ENCODE measurements around the gene GEMIN4.
"Not testable (repeated sequence)": the region's sequence is repeated elsewhere in the genome, so short reads cannot be mapped to it uniquely, and the experiment has no call there.

Gene GEMIN4

DNA sequence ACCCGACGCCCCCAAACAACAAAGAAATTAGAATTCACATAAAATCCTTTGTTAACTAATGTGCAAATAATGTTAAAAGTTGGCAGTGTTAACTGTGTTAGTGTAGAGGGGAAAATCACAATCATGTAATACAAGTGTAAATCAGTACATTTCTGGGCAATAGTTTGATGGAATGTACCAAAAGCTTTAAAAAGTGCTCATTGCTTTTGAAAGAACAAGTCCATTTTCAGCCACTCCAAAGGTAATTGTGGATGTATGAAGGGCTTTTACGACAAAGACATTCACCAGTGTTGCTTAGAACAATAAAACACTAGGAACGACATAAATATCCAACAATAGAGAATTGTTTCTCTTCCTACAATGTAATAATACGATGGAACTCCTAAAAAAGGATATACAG is 21.0 kb upstream of the GEMIN4 start:
- Histone ChIP-seq H3K27me3 (ENCODE audit: low read depth, low read length) (no peaks in the 10 kb centered on the region), H3K9ac (ENCODE audit: low read length) (no peak overlapping the region), H3K36me3 (replicated peaks; ENCODE audit: low read depth, low read length) (peaks cover 35% of the 10 kb centered on the region), H3K79me2 (ENCODE audit: low read length) (no peaks in the 10 kb centered on the region), H3K4me1 (ENCODE audit: low read length) (no peaks in the 10 kb centered on the region), H3K4me3 (ENCODE audit: low read length) (no peak overlapping the region), H2AFZ (ENCODE audit: low read depth, low read length) (no peak overlapping the region), H3K4me2 (ENCODE audit: low read length) (no peak overlapping the region), H4K20me1 (ENCODE audit: insufficient read depth, low read length) (no peaks in the 10 kb centered on the region), H3K27ac (ENCODE audit: low read length) (no peak overlapping the region), H3K9me3 (ENCODE audit: insufficient read depth, low read length) (no peaks in the 10 kb centered on the region)
- TF ChIP-seq EZH2phosphoT487 (IDR thresholded peaks at IDR 0.05; ENCODE audit: low read depth) (no peak), CTCF (IDR thresholded peaks at IDR 0.05; ENCODE audit: low read depth, low read length) (no peak)

- no peaks in the 10 kb centered on the region for H3K4me1 ChIP-seq (ENCODE audit: low read length)
- no peak overlapping the region for H2AFZ ChIP-seq (ENCODE audit: low read depth, low read length)
- H3K4me2 ChIP-seq (ENCODE audit: low read length) = no peak overlapping the region
- no peaks in the 10 kb centered on the region for H3K9me3 ChIP-seq (ENCODE audit: insufficient read depth, low read length)
- no peaks in the 10 kb centered on the region for H3K27me3 ChIP-seq (ENCODE audit: low read depth, low read length)
- no peak overlapping the region for H3K9ac ChIP-seq (ENCODE audit: low read length)
- H3K4me3 ChIP-seq (ENCODE audit: low read length) = no peak overlapping the region
- H4K20me1 ChIP-seq (ENCODE audit: insufficient read depth, low read length) = no peaks in the 10 kb centered on the region
- no peaks in the 10 kb centered on the region for H3K79me2 ChIP-seq (ENCODE audit: low read length)
- no peak overlapping the region for H3K27ac ChIP-seq (ENCODE audit: low read length)
- TF ChIP-seq EZH2phosphoT487 (IDR thresholded peaks at IDR 0.05; ENCODE audit: low read depth) = no peak
- no peak for TF ChIP-seq CTCF (IDR thresholded peaks at IDR 0.05; ENCODE audit: low read depth, low read length)
- peaks cover 21% of the 10 kb centered on the region for H3K36me3 ChIP-seq (replicated peaks; ENCODE audit: low read depth, low read length)
These were observed 15.0 kb upstream of the GEMIN4 start for GRCh38 chr17:767076-767475.

- Histone ChIP-seq H3K27me3 (ENCODE audit: low read depth, low read length) (no peaks in the 10 kb centered on the region), H3K79me2 (ENCODE audit: low read length) (no peaks in the 10 kb centered on the region), H3K4me3 (ENCODE audit: low read length) (no peak overlapping the region), H3K36me3 (replicated peaks; ENCODE audit: low read depth, low read length) (peaks cover 5% of the 10 kb centered on the region), H2AFZ (ENCODE audit: low read depth, low read length) (no peak overlapping the region), H3K9me3 (ENCODE audit: insufficient read depth, low read length) (no peaks in the 10 kb centered on the region), H3K4me2 (ENCODE audit: low read length) (no peak overlapping the region), H4K20me1 (ENCODE audit: insufficient read depth, low read length) (no peaks in the 10 kb centered on the region), H3K27ac (ENCODE audit: low read length) (no peak overlapping the region), H3K4me1 (ENCODE audit: low read length) (no peaks in the 10 kb centered on the region), H3K9ac (ENCODE audit: low read length) (no peak overlapping the region)
- TF ChIP-seq EZH2phosphoT487 (IDR thresholded peaks at IDR 0.05; ENCODE audit: low read depth) (no peak), CTCF (IDR thresholded peaks at IDR 0.05; ENCODE audit: low read depth, low read length) (no peak)
These were observed 8.3 kb upstream of the GEMIN4 start for GRCh38 chr17:760371-760770.

GRCh38 chr17:759964-760363 is 7.9 kb upstream of the GEMIN4 start:
- Histone ChIP-seq H2AFZ (ENCODE audit: low read depth, low read length) (no peak overlapping the region), H3K36me3 (replicated peaks; ENCODE audit: low read depth, low read length) (peaks cover 5% of the 10 kb centered on the region), H4K20me1 (ENCODE audit: insufficient read depth, low read length) (no peaks in the 10 kb centered on the region), H3K4me2 (ENCODE audit: low read length) (no peak overlapping the region), H3K27ac (ENCODE audit: low read length) (no peak overlapping the region), H3K9me3 (ENCODE audit: insufficient read depth, low read length) (no peaks in the 10 kb centered on the region), H3K27me3 (ENCODE audit: low read depth, low read length) (no peaks in the 10 kb centered on the region), H3K9ac (ENCODE audit: low read length) (no peak overlapping the region), H3K79me2 (ENCODE audit: low read length) (no peaks in the 10 kb centered on the region), H3K4me1 (ENCODE audit: low read length) (no peaks in the 10 kb centered on the region), H3K4me3 (ENCODE audit: low read length) (no peak overlapping the region)
- TF ChIP-seq CTCF (IDR thresholded peaks at IDR 0.05; ENCODE audit: low read depth, low read length) = no peak
- no peak for TF ChIP-seq EZH2phosphoT487 (IDR thresholded peaks at IDR 0.05; ENCODE audit: low read depth)

DNA sequence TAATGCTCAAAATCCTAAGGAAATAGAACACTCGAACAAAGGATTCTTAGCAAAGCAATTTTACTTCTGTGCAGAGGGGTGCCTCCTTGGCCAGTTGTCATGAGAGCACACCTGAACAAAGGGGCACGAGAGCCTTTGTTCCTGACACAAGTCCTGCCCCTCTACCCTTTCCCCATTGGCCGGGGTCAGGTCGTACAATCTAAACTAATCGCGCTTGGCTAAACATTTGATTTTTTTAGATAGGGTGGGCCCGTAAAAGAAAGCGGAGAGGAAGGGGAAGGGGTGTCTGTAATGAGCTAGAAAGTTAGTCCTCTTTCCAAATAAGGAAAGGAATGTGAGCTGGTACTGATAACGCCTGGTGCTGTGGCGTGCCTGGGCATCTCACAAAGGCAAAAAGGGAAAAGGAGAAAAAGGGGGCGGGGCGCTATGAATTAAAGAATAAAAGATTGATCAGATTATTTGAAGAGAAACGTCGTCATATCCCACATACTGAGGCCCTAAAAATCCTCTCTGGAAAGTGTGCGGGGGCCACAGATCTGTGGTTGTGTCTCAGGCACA is 4.0 kb upstream of the GEMIN4 start:
- H3K9ac ChIP-seq (ENCODE audit: low read length); H3K27me3 ChIP-seq (ENCODE audit: low read depth, low read length); H3K4me3 ChIP-seq (ENCODE audit: low read length); H2AFZ ChIP-seq (ENCODE audit: low read depth, low read length); H4K20me1 ChIP-seq (ENCODE audit: insufficient read depth, low read length); H3K9me3 ChIP-seq (ENCODE audit: insufficient read depth, low read length); H3K27ac ChIP-seq (ENCODE audit: low read length); H3K4me1 ChIP-seq (ENCODE audit: low read length); H3K79me2 ChIP-seq (ENCODE audit: low read length); H3K4me2 ChIP-seq (ENCODE audit: low read length); H3K36me3 ChIP-seq (replicated peaks; ENCODE audit: low read depth, low read length): not testable (repeated sequence)

DNA sequence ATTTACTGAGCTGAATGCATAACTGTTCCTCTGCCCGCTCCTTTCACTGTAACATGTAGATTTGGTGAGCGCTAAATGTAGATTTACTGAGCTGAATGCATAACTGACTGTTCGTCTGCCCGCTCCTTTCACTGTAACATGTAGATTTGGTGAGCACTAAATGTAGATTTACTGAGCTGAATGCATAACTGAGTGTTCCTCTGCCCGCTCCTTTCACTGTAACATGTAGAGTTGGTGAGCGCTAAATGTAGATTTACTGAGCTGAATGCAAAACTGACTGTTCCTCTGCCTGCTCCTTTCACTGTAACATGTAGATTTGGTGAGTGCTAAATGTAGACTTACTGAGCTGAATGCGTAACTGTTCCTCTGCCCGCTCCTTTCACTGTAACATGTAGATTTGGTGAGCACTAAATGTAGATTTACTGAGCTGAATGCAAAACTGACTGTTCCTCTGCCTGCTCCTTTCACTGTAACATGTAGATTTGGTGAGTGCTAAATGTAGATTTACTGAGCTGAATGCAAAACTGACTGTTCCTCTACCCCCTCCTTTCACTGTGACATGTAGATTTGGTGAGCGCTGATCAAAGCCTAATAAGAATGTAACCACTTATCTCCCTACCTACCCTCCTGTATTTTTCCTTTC is 3.4 kb upstream of the GEMIN4 start:
- H3K36me3 ChIP-seq (replicated peaks; ENCODE audit: low read depth, low read length); H3K4me1 ChIP-seq (ENCODE audit: low read length): not testable (repeated sequence)

More for the DNA sequence above, 3.4 kb upstream of the GEMIN4 start:
- H4K20me1 ChIP-seq (ENCODE audit: insufficient read depth, low read length); H3K9me3 ChIP-seq (ENCODE audit: insufficient read depth, low read length); H3K27ac ChIP-seq (ENCODE audit: low read length); H3K4me3 ChIP-seq (ENCODE audit: low read length); H3K27me3 ChIP-seq (ENCODE audit: low read depth, low read length); H3K9ac ChIP-seq (ENCODE audit: low read length); H2AFZ ChIP-seq (ENCODE audit: low read depth, low read length); H3K4me2 ChIP-seq (ENCODE audit: low read length): not testable (repeated sequence)
- H3K79me2 ChIP-seq (ENCODE audit: low read length) = peaks cover 16% of the 10 kb centered on the region
